IMR-90 (cell line): ENCODE measurements around the gene TPSG1. TPM values are rescaled to one million over a fixed set of nuclear protein-coding genes. Genes with fewer than 3 reads are reported as not detected.
"Not testable (repeated sequence)": the region's sequence is repeated elsewhere in the genome, so short reads cannot be mapped to it uniquely, and the experiment has no call there.

ENCODE experiments used
- ATAC-seq: fragments of 200-7000 bp; cut with Tn5 transposase; 2 replicates; pipeline ENCODE4 v1.9.1; 2020; ENCODE audit warnings: low read depth, mild to moderate bottlenecking, moderate library complexity
- BruUV-seq: library from RNA; stranded (reverse); fragments of 400-500 nt; replicated peaks from 2 replicates; lab custom pipeline; 2021; lab: Mats Ljungman, UMichigan
- CTCF ChIA-PET: fragments of 300-600 bp; formaldehyde crosslinking; extraction: SDS; loops from one replicate; lab custom pipeline; 2021; ENCODE audit warnings: antibody characterized with exemption; lab: Yijun Ruan, JAX
- POLR2A ChIA-PET: fragments of 300-600 bp; sonication (Branson Sonifier 250); formaldehyde crosslinking; loops from one replicate; lab custom pipeline; 2022; ENCODE audit warnings: antibody characterized with exemption; ENCODE audit not compliant: unreplicated experiment; lab: Charles Lee
- DNase-seq: peaks from one replicate; pipeline ENCODE4 v3.0.0; 2013
- H2AFZ ChIP-seq: replicated peaks from 2 replicates; pipeline ENCODE3; 2013; ENCODE audit warnings: low read length, mild to moderate bottlenecking; ENCODE audit not compliant: poor library complexity
- H2AK5ac ChIP-seq: 2 replicates; pipeline ENCODE4 v1.6.1; 2013; ENCODE audit warnings: low read depth, low read length, inconsistent platforms
- H2AK9ac ChIP-seq: replicated peaks from 2 replicates; pipeline ENCODE3; 2013; ENCODE audit warnings: mild to moderate bottlenecking, low read depth, low read length, moderate library complexity; ENCODE audit not compliant: poor library complexity
- H2BK120ac ChIP-seq: 2 replicates; pipeline ENCODE4 v1.6.1; 2013; ENCODE audit warnings: low read depth, low read length, inconsistent platforms
- H2BK15ac ChIP-seq: 3 replicates; pipeline ENCODE4 v1.6.1; 2013; ENCODE audit warnings: low read depth, low read length, inconsistent platforms
- H2BK20ac ChIP-seq: 2 replicates; pipeline ENCODE4 v1.6.1; 2013; ENCODE audit warnings: low read depth, mild to moderate bottlenecking, inconsistent platforms, low read length, moderate library complexity
- H2BK5ac ChIP-seq: 2 replicates; pipeline ENCODE4 v1.6.1; 2013; ENCODE audit warnings: mild to moderate bottlenecking, low read depth, low read length, inconsistent platforms; ENCODE audit not compliant: poor library complexity, severe bottlenecking
- H3K14ac ChIP-seq: replicated peaks from 2 replicates; pipeline ENCODE4 v1.6.1; 2013; ENCODE audit warnings: low read depth, low read length, inconsistent platforms
- H3K18ac ChIP-seq: 2 replicates; pipeline ENCODE4 v1.6.1; 2013; ENCODE audit warnings: low read depth, low read length, control low read depth
- H3K23ac ChIP-seq: 2 replicates; pipeline ENCODE4 v1.6.1; 2013; ENCODE audit warnings: low read depth, low read length, inconsistent platforms
- H3K27ac ChIP-seq: 2 replicates; pipeline ENCODE4 v1.5.1; 2013; ENCODE audit warnings: mild to moderate bottlenecking, control low read depth, low read length; ENCODE audit not compliant: insufficient read depth
- H3K27me3 ChIP-seq: 2 replicates; pipeline ENCODE4 v1.6.1; 2013; ENCODE audit warnings: low read length; ENCODE audit not compliant: control insufficient read depth, insufficient read depth
- H3K36me3 ChIP-seq: 2 replicates; pipeline ENCODE4 v1.6.1; 2013; ENCODE audit warnings: low read length, mixed read lengths; ENCODE audit not compliant: control insufficient read depth, insufficient read depth
- H3K4ac ChIP-seq: 2 replicates; pipeline ENCODE4 v1.6.1; 2013; ENCODE audit warnings: low read depth, low read length, inconsistent platforms
- H3K4me1 ChIP-seq: 2 replicates; pipeline ENCODE4 v1.6.1; 2013; ENCODE audit warnings: low read length, mixed read lengths; ENCODE audit not compliant: control insufficient read depth, insufficient read depth
- H3K4me2 ChIP-seq: 2 replicates; pipeline ENCODE4 v1.6.1; 2013; ENCODE audit warnings: low read depth, mild to moderate bottlenecking, control low read depth, low read length, moderate library complexity
- H3K4me3 ChIP-seq: 2 replicates; pipeline ENCODE4 v1.5.1; 2013; ENCODE audit warnings: low read depth, mild to moderate bottlenecking, control low read depth, low read length, moderate library complexity; ENCODE audit not compliant: insufficient read depth
- H3K56ac ChIP-seq: 2 replicates; pipeline ENCODE4 v1.6.1; 2013; ENCODE audit warnings: low read length, inconsistent platforms; ENCODE audit not compliant: insufficient read depth; ENCODE audit errors: extremely low read depth
- H3K79me1 ChIP-seq, 2 experiments: 2 replicates each; pipeline ENCODE4 v1.6.1; 2013; ENCODE audit warnings: low read length in 2 of 2, inconsistent platforms in 1 of 2, low read depth in 1 of 2
- H3K9ac ChIP-seq: 2 replicates; pipeline ENCODE4 v1.6.1; 2013; ENCODE audit warnings: low read depth, low read length, control low read depth
- H3K9me1 ChIP-seq: 2 replicates; pipeline ENCODE4 v1.6.1; 2013; ENCODE audit warnings: low read length, inconsistent platforms; ENCODE audit not compliant: insufficient read depth
- H3K9me3 ChIP-seq: 2 replicates; pipeline ENCODE4 v1.6.1; 2013; ENCODE audit warnings: low read length; ENCODE audit not compliant: control insufficient read depth, insufficient read depth
- H4K20me1 ChIP-seq: 2 replicates; pipeline ENCODE4 v1.6.1; 2013; ENCODE audit warnings: low read length, inconsistent platforms; ENCODE audit not compliant: insufficient read depth
- H4K5ac ChIP-seq: 2 replicates; pipeline ENCODE4 v1.6.1; 2013; ENCODE audit warnings: mild to moderate bottlenecking, low read depth, low read length, control low read depth
- H4K8ac ChIP-seq, 2 experiments: 2 replicates each; pipeline ENCODE4 v1.6.1; 2013; ENCODE audit warnings: low read depth in 2 of 2, low read length in 2 of 2, control low read depth in 1 of 2, inconsistent platforms in 1 of 2
- H4K91ac ChIP-seq: 2 replicates; pipeline ENCODE4 v1.6.1; 2013; ENCODE audit warnings: low read depth, low read length, inconsistent platforms; ENCODE audit not compliant: insufficient read depth
- WGBS, 2 experiments: methylation state at CpG; one replicate each; pipeline versions ENCODE4 v1.1.5 to v1.1.7; 2013; ENCODE audit warnings: missing lambda C conversion rate in 2 of 2; ENCODE audit not compliant: insufficient read length in 1 of 2; ENCODE audit errors: extremely low coverage in 2 of 2; 5-methylcytosine and 5-hydroxymethylcytosine counted together
- dilution Hi-C: fragments of 300-500 bp; cut with HindIII; formaldehyde crosslinking; loops from one replicate; pipeline ENCODE4 v1.14.3; 2018; ENCODE audit warnings: low sequenced_read_pairs; ENCODE audit not compliant: unreplicated experiment
- in situ Hi-C: fragments of 300-500 bp; cut with MboI; formaldehyde crosslinking; loops from 3 replicates; pipeline ENCODE4 v1.14.3; 2019; ENCODE audit warnings: low sequenced_read_pairs, inconsistent platforms, mixed read lengths
- intact Hi-C: fragments of 100-400 bp; cut with micrococcal nuclease; formaldehyde crosslinking; loops from 2 replicates; pipeline ENCODE4 v1.10.0; 2022
- polyA plus RNA-seq, 3 experiments: library from polyadenylated mRNA; depleted of rRNA; stranded (reverse); fragments of >200 nt; gene quantifications; 2 replicates each; pipeline ENCODE4 v1.2.3, GENCODE V29; 2012; ENCODE audit warnings: low replicate concordance in 1 of 3
- total RNA-seq: library from RNA; depleted of rRNA; stranded (reverse); fragments of >200 nt; gene quantifications from 2 replicates; pipeline ENCODE4 v1.2.3, GENCODE V29; 2012

The TPSG1 gene
- total and polyA plus RNA-seq, 2 of the 4 experiments (the other 2 are of a cell fraction): not detected

DNA sequence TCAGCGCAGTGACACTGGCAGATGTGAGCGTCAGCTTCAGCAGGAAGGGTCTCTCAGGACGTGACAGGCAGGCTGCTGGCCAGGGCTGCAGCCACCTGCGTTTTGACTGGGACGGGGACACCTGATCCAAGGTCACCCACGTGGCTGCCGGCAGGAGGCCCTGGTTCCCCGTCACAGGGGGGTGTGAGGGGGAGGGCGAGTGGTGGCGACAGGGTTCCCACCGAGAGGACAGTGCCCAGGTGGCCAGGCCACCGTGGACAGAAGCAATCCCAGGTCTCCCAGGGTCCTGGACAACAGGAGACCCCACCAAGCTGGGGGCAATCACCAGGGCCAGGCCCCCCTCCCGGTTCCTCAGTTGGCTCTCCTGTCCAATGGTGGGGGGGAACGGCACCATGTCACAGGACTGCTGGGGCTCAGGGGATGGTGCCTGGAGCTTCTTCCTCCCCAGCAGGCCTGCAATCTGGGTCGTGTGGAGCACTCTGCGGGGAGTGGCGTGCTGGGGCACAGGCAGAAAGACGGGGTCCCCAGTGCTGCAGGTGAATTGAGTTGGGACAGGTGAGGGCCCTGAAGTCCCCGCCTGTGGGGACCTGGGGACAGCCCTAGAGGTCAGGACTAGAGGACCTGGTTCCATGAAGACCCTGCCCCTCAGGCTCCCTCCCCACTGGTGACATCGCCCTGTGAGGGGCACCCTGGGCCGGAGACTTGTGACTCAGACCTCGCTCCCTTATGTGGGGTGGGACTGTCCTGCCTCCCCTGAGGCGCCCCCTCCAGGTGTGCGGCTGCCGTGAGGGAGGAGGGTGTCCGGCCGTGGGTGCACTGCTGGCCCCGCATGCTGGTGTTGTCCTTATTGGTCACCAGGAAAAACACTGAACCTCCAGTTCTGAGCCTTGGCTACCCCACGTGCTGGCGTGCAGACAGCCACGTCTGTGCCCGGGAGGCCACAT is 19.1 kb upstream of the TPSG1 start:
- ATAC-seq, H2AK9ac ChIP-seq, H4K20me1 ChIP-seq, H3K9ac ChIP-seq, H2AFZ ChIP-seq, H2BK15ac ChIP-seq, H3K27ac ChIP-seq, H3K23ac ChIP-seq, H3K18ac ChIP-seq, H2BK5ac ChIP-seq, dilution Hi-C loops, H3K4me3 ChIP-seq, in situ Hi-C loops, H2BK120ac ChIP-seq, H4K5ac ChIP-seq, DNase-seq, H2AK5ac ChIP-seq, H3K56ac ChIP-seq, intact Hi-C loops, H3K9me3 ChIP-seq, CTCF ChIA-PET, H3K36me3 ChIP-seq, H3K14ac ChIP-seq, BruUV-seq, H3K4ac ChIP-seq, H4K8ac ChIP-seq, H3K4me2 ChIP-seq, H4K91ac ChIP-seq, H3K9me1 ChIP-seq, H3K79me1 ChIP-seq, H2BK20ac ChIP-seq, POLR2A ChIA-PET, H3K4me1 ChIP-seq: not testable (repeated sequence)
- peaks cover 18% of the 10 kb centered on the region for H3K27me3 ChIP-seq
- 29% methylated on average over 3 of the region's 32 CpGs; no CpG with 5 or more reads in 1 of the 2 experiments for WGBS, 2 experiments

DNA sequence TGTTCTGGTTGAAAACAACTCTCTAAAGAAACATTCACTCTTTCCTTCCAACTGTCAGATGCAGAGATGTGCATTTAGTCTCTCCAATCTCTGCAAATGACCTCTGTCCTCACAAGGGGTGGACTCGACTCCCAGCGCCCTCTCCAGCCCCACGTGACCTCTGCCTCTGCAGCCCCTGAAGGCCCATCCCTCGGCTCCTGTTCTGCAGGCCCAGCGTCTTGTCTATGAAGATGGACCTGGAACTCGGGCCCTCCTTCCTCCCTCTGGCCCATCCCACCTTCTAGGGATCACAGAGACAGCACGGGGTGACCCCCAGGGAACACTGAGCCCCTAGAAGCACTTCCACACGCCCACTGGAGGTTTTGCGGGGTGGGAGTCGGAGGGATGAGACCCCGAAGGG is 18.3 kb upstream of the TPSG1 start:
- H4K20me1 ChIP-seq, ATAC-seq, H3K14ac ChIP-seq, CTCF ChIA-PET, H3K4me3 ChIP-seq, H3K9ac ChIP-seq, H3K36me3 ChIP-seq, H3K4me1 ChIP-seq, DNase-seq, H3K4ac ChIP-seq, H3K18ac ChIP-seq, in situ Hi-C loops, H3K4me2 ChIP-seq, H2BK20ac ChIP-seq, H4K91ac ChIP-seq, H3K9me1 ChIP-seq, H2BK5ac ChIP-seq, H4K8ac ChIP-seq, H2AFZ ChIP-seq, dilution Hi-C loops, H3K79me1 ChIP-seq, intact Hi-C loops, H3K27ac ChIP-seq, H4K5ac ChIP-seq, H2AK9ac ChIP-seq, BruUV-seq, H2BK120ac ChIP-seq, H3K23ac ChIP-seq, H2BK15ac ChIP-seq, H2AK5ac ChIP-seq, POLR2A ChIA-PET, H3K56ac ChIP-seq, H3K9me3 ChIP-seq: not testable (repeated sequence)
- 42% methylated on average over 3 of the region's 11 CpGs; no CpG with 5 or more reads in 1 of the 2 experiments for WGBS, 2 experiments
- H3K27me3 ChIP-seq: peaks cover 18% of the 10 kb centered on the region
